Measurements from ENCODE around the gene SCUBE3. TPM values are rescaled to one million over a fixed set of nuclear protein-coding genes. Genes with fewer than 3 reads are reported as not detected.

Gene SCUBE3
- total RNA-seq, 1 donor from 2014 or later, result 0.02 TPM

- peaks cover 21% of the 10 kb centered on the region for H3K27me3 Mint-ChIP-seq
- DNase-seq, result no peak
- H3K36me3 Mint-ChIP-seq (ENCODE audit: low read depth), result no peaks in the 10 kb centered on the region
- no peak overlapping the region for H3K27ac Mint-ChIP-seq
- no peaks in the 10 kb centered on the region for H3K9me3 Mint-ChIP-seq
- intact Hi-C loops (cut with micrococcal nuclease), result no loop called here
- peaks cover 12% of the 10 kb centered on the region for H3K4me1 Mint-ChIP-seq
- no peak overlapping the region for H3K4me3 Mint-ChIP-seq
Measured at GRCh38 chr6:35176301-35177024, 37.3 kb upstream of the SCUBE3 start.

- intact Hi-C loops (cut with micrococcal nuclease), result no loop called here
- peaks cover 21% of the 10 kb centered on the region for H3K27me3 Mint-ChIP-seq
- peaks cover 12% of the 10 kb centered on the region for H3K4me1 Mint-ChIP-seq
- no peaks in the 10 kb centered on the region for H3K9me3 Mint-ChIP-seq
- H3K4me3 Mint-ChIP-seq, result no peak overlapping the region
- no peak overlapping the region for H3K27ac Mint-ChIP-seq
- DNase-seq, result no peak
- H3K36me3 Mint-ChIP-seq (ENCODE audit: low read depth), result no peaks in the 10 kb centered on the region
Measured at GRCh38 chr6:35177157-35177556, 36.6 kb upstream of the SCUBE3 start.

- intact Hi-C loops (cut with micrococcal nuclease), result no loop called here
- Mint-ChIP-seq H3K27ac (no peak overlapping the region), H3K27me3 (peaks cover 21% of the 10 kb centered on the region), H3K36me3 (ENCODE audit: low read depth) (no peaks in the 10 kb centered on the region), H3K4me1 (peaks cover 12% of the 10 kb centered on the region), H3K9me3 (no peaks in the 10 kb centered on the region), H3K4me3 (no peak overlapping the region)
- no peak for DNase-seq
Measured at GRCh38 chr6:35177596-35177995, 36.2 kb upstream of the SCUBE3 start.

GRCh38 chr6:35178012-35178411 lies 35.7 kb upstream of the SCUBE3 start:
- intact Hi-C loops (cut with micrococcal nuclease), result no loop called here
- H3K27ac Mint-ChIP-seq, result no peak overlapping the region
- H3K4me3 Mint-ChIP-seq, result no peak overlapping the region
- no peaks in the 10 kb centered on the region for H3K36me3 Mint-ChIP-seq (ENCODE audit: low read depth)
- no peaks in the 10 kb centered on the region for H3K9me3 Mint-ChIP-seq
- no peak for DNase-seq
- peaks cover 13% of the 10 kb centered on the region for H3K4me1 Mint-ChIP-seq
- peaks cover 24% of the 10 kb centered on the region for H3K27me3 Mint-ChIP-seq

GRCh38 chr6:35178932-35179832 lies 34.6 kb upstream of the SCUBE3 start:
- DNase-seq, result no peak
- peaks cover 22% of the 10 kb centered on the region for H3K27me3 Mint-ChIP-seq
- H3K36me3 Mint-ChIP-seq (ENCODE audit: low read depth), result no peaks in the 10 kb centered on the region
- H3K9me3 Mint-ChIP-seq, result no peaks in the 10 kb centered on the region
- peaks cover 2% of the 10 kb centered on the region for H3K4me1 Mint-ChIP-seq
- H3K27ac Mint-ChIP-seq, result no peak overlapping the region
- intact Hi-C loops (cut with micrococcal nuclease), result no loop called here
- H3K4me3 Mint-ChIP-seq, result no peak overlapping the region

- H3K9me3 Mint-ChIP-seq, result no peaks in the 10 kb centered on the region
- no peak for DNase-seq
- intact Hi-C loops (cut with micrococcal nuclease), result no loop called here
- no peaks in the 10 kb centered on the region for H3K36me3 Mint-ChIP-seq (ENCODE audit: low read depth)
- H3K27me3 Mint-ChIP-seq, result peaks cover 27% of the 10 kb centered on the region
- no peak overlapping the region for H3K4me3 Mint-ChIP-seq
- no peak overlapping the region for H3K27ac Mint-ChIP-seq
- peaks cover 2% of the 10 kb centered on the region for H3K4me1 Mint-ChIP-seq
Measured at GRCh38 chr6:35179901-35180535, 33.7 kb upstream of the SCUBE3 start.

GRCh38 chr6:35181308-35181932 lies 32.3 kb upstream of the SCUBE3 start:
- Mint-ChIP-seq H3K27ac (no peak overlapping the region), H3K4me3 (no peak overlapping the region), H3K36me3 (ENCODE audit: low read depth) (no peaks in the 10 kb centered on the region), H3K9me3 (no peaks in the 10 kb centered on the region), H3K27me3 (peaks cover 22% of the 10 kb centered on the region), H3K4me1 (peaks cover 2% of the 10 kb centered on the region)
- intact Hi-C loops (cut with micrococcal nuclease), result no loop called here
- DNase-seq, result no peak

- no peak overlapping the region for H3K27ac Mint-ChIP-seq
- H3K4me1 Mint-ChIP-seq, result peaks cover 2% of the 10 kb centered on the region
- intact Hi-C loops (cut with micrococcal nuclease), result no loop called here
- no peak for DNase-seq
- H3K9me3 Mint-ChIP-seq, result no peaks in the 10 kb centered on the region
- no peaks in the 10 kb centered on the region for H3K36me3 Mint-ChIP-seq (ENCODE audit: low read depth)
- H3K27me3 Mint-ChIP-seq, result peaks cover 22% of the 10 kb centered on the region
- no peak overlapping the region for H3K4me3 Mint-ChIP-seq
Measured at GRCh38 chr6:35181933-35182612, 31.7 kb upstream of the SCUBE3 start.

GRCh38 chr6:35183281-35183680 lies 30.5 kb upstream of the SCUBE3 start:
- intact Hi-C loops (cut with micrococcal nuclease), result no loop called here
- Mint-ChIP-seq H3K4me1 (peaks cover 2% of the 10 kb centered on the region), H3K27me3 (peaks cover 18% of the 10 kb centered on the region), H3K4me3 (no peak overlapping the region), H3K9me3 (no peaks in the 10 kb centered on the region), H3K27ac (no peak overlapping the region), H3K36me3 (ENCODE audit: low read depth) (no peaks in the 10 kb centered on the region)
- DNase-seq, result no peak

- intact Hi-C loops (cut with micrococcal nuclease), result no loop called here
- no peak overlapping the region for H3K27ac Mint-ChIP-seq
- no peaks in the 10 kb centered on the region for H3K36me3 Mint-ChIP-seq (ENCODE audit: low read depth)
- DNase-seq, result no peak
- H3K27me3 Mint-ChIP-seq, result peaks cover 18% of the 10 kb centered on the region
- no peak overlapping the region for H3K4me3 Mint-ChIP-seq
- H3K9me3 Mint-ChIP-seq, result no peaks in the 10 kb centered on the region
- peaks cover 2% of the 10 kb centered on the region for H3K4me1 Mint-ChIP-seq
Measured at GRCh38 chr6:35183935-35184334, 29.8 kb upstream of the SCUBE3 start.

- no peak for DNase-seq
- Mint-ChIP-seq H3K9me3 (no peaks in the 10 kb centered on the region), H3K4me1 (peaks cover 2% of the 10 kb centered on the region), H3K36me3 (ENCODE audit: low read depth) (no peaks in the 10 kb centered on the region), H3K27me3 (peaks cover 18% of the 10 kb centered on the region), H3K4me3 (no peak overlapping the region), H3K27ac (no peak overlapping the region)
- intact Hi-C loops (cut with micrococcal nuclease), result no loop called here
Measured at GRCh38 chr6:35184580-35185301, 29.0 kb upstream of the SCUBE3 start.

GRCh38 chr6:35185302-35185681 lies 28.5 kb upstream of the SCUBE3 start:
- no peaks in the 10 kb centered on the region for H3K36me3 Mint-ChIP-seq (ENCODE audit: low read depth)
- peaks cover 18% of the 10 kb centered on the region for H3K27me3 Mint-ChIP-seq
- H3K4me1 Mint-ChIP-seq, result peaks cover 2% of the 10 kb centered on the region
- intact Hi-C loops (cut with micrococcal nuclease), result no loop called here
- DNase-seq, result no peak
- no peak overlapping the region for H3K27ac Mint-ChIP-seq
- no peak overlapping the region for H3K4me3 Mint-ChIP-seq
- no peaks in the 10 kb centered on the region for H3K9me3 Mint-ChIP-seq

GRCh38 chr6:35185971-35186370 lies 27.8 kb upstream of the SCUBE3 start:
- Mint-ChIP-seq H3K4me1 (peaks cover 2% of the 10 kb centered on the region), H3K36me3 (ENCODE audit: low read depth) (no peaks in the 10 kb centered on the region), H3K27ac (no peak overlapping the region), H3K4me3 (no peak overlapping the region), H3K27me3 (peaks cover 18% of the 10 kb centered on the region), H3K9me3 (no peaks in the 10 kb centered on the region)
- intact Hi-C loops (cut with micrococcal nuclease), result no loop called here
- no peak for DNase-seq
